NCI-H82 treated with DMSO at 0.1 percent for 48 hours (cell line): Measurements from ENCODE around the gene MIGA1.
"Not testable (repeated sequence)": the region's sequence is repeated elsewhere in the genome, so short reads cannot be mapped to it uniquely, and the experiment has no call there.

Experiments used
- DNase-seq: peaks from one replicate; lab custom pipeline; 2025; ENCODE audit not compliant: unreplicated experiment; lab: John Stamatoyannopoulos, UW

MIGA1 gene

GRCh38 chr1:77779529-77780281 lies at the start of gene MIGA1:
MIGA1 (plus strand) TSS chr1:77779649; CDS start chr1:77783253, 3,604 bp downstream.
- DNase-seq = peak; percentile 83

- DNase-seq = no peak
These were observed 47.4 kb upstream of the MIGA1 start for GRCh38 chr1:77732090-77732489.

- DNase-seq = no peak
These were observed 40.2 kb upstream of the MIGA1 start for GRCh38 chr1:77739235-77739634.

GRCh38 chr1:77741316-77741715 lies 38.1 kb upstream of the MIGA1 start:
- DNase-seq = no peak

GRCh38 chr1:77742011-77742555 lies 37.4 kb upstream of the MIGA1 start:
- no peak for DNase-seq

- DNase-seq = no peak
These were observed 34.9 kb upstream of the MIGA1 start for GRCh38 chr1:77744576-77744975.

- DNase-seq = not testable (repeated sequence)
These were observed 30.0 kb upstream of the MIGA1 start for GRCh38 chr1:77749489-77749888.

GRCh38 chr1:77756052-77756754 lies 23.2 kb upstream of the MIGA1 start:
- no peak for DNase-seq

- no peak for DNase-seq
These were observed 22.3 kb upstream of the MIGA1 start for GRCh38 chr1:77757066-77757584.

GRCh38 chr1:77757603-77758002 lies 21.8 kb upstream of the MIGA1 start:
- no peak for DNase-seq

- peak; percentile 71 for DNase-seq
These were observed 20.1 kb upstream of the MIGA1 start, which contains the start of gene USP33 for GRCh38 chr1:77759071-77760028. USP33 (minus strand) TSS chr1:77759852; CDS start chr1:77741697, 18,155 bp downstream.

- DNase-seq = no peak
These were observed 17.4 kb upstream of the MIGA1 start for GRCh38 chr1:77762072-77762476.

GRCh38 chr1:77768006-77768405 lies 11.4 kb upstream of the MIGA1 start:
- no peak for DNase-seq

GRCh38 chr1:77776007-77776700 lies 3.3 kb upstream of the MIGA1 start:
- no peak for DNase-seq

- DNase-seq = no peak
These were observed 2.2 kb downstream of the MIGA1 start for GRCh38 chr1:77781683-77782082.

GRCh38 chr1:77783141-77783540 lies 3.7 kb downstream of the MIGA1 start:
- DNase-seq = no peak

- not testable (repeated sequence) for DNase-seq
These were observed 6.8 kb downstream of the MIGA1 start for GRCh38 chr1:77786093-77786741.

- DNase-seq = no peak
These were observed 15.1 kb downstream of the MIGA1 start for GRCh38 chr1:77794550-77794949.

- no peak for DNase-seq
These were observed 17.4 kb downstream of the MIGA1 start for GRCh38 chr1:77796695-77797405.
